HS-5 (cell line): Measurements from ENCODE around the gene FAM20C.
"Not testable (repeated sequence)": the region's sequence is repeated elsewhere in the genome, so short reads cannot be mapped to it uniquely, and the experiment has no call there.

Experiments
- DNase-seq: peaks from one replicate; pipeline ENCODE4 v3.0.0-alpha.2; 2012; ENCODE audit warnings: low read depth

FAM20C gene

GRCh38 chr7:259751-260405 is 67.5 kb downstream of the FAM20C start:
- no peak for DNase-seq

- DNase-seq = no peak
Observed at GRCh38 chr7:260441-261281, 68.3 kb downstream of the FAM20C start.

- no peak for DNase-seq
Observed at GRCh38 chr7:261341-262250, 69.2 kb downstream of the FAM20C start.

- DNase-seq = no peak
Observed at GRCh38 chr7:262251-262572, 69.8 kb downstream of the FAM20C start.

DNA sequence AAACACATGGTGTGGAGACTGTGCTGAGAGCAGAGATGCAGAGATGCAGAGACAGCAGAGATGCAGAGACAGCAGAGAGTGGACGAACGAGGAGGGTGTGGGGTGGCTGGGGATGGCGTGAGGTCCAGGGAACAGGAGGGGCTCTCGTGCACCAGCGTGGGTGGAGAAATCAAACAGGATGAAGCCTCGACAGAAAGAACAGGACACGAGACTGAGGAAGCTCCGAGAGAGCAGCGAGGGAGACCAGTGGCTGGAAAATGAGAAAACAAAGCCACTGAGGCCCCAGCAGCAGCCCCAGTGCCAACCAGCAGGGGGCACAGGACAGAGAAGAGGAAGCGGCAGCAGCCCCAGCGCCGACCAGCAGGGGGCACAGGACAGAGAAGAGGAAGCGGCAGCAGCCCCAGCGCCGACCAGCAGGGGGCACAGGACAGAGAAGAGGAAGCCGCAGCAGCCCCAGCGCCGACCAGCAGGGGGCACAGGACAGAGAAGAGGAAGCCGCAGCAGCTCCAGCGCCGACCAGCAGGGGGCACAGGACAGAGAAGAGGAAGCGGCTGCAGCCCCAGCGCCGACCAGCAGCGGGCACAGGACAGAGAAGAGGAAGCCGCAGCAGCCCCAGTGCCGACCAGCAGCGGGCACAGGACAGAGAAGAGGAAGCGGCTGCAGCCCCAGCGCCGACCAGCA is 70.4 kb downstream of the FAM20C start:
- DNase-seq = not testable (repeated sequence)

DNA sequence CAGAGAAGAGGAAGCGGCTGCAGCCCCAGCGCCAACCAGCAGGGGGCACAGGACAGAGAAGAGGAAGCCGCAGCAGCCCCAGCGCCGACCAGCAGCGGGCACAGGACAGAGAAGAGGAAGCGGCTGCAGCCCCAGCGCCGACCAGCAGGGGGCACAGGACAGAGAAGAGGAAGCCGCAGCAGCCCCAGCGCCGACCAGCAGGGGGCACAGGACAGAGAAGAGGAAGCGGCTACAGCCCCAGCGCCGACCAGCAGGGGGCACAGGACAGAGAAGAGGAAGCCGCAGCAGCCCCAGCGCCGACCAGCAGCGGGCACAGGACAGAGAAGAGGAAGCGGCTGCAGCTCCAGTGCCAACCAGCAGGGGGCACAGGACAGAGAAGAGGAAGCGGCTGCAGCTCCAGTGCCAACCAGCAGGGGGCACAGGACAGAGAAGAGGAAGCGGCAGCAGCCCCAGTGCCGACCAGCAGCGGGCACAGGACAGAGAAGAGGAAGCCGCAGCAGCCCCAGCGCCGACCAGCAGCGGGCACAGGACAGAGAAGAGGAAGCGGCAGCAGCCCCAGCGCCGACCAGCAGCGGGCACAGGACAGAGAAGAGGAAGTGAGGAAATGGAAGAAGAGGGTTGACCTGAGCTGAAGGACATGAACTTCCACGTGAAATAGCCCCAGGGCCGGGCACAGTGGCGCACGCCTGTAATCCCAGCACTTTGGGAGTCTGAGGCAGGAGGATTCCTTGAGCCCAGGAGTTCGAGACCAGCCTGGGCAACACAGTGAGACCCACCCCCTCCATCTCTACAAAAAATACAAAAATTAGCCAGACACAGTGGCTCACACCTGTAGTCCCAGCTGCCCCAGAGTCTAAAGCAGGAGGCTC is 71.3 kb downstream of the FAM20C start:
- DNase-seq = not testable (repeated sequence)

DNA sequence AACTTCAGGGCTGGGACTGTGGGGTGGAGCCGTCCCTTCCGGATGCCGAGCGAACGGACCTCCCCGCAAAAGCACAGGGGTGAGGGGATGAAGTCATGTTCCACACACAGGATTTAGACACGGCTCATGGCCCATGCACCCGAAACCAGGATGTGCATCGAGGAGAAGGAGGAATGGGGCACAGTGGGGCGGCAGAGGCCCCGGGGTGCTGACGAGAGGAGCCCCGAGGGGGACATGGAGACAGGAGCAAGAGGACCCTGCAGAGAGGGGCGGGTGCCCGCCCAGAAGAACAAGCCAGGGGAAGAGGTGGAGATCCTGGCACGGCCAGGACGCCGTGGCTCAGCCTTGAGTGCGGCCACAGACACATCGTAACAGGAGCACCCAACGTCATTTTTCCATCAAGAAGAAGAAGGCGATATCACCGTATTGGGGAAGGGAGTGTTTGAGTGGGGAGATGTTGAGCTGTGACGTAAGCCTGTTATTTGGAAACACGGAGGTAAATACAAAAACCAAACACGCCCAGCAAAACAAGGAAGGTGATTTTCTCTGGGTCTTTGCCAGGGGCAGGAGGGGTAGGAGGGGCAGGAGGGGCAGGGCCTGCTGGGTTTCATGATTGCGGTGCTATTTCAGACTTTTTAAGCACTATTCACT is 72.3 kb downstream of the FAM20C start:
- no peak for DNase-seq

DNA sequence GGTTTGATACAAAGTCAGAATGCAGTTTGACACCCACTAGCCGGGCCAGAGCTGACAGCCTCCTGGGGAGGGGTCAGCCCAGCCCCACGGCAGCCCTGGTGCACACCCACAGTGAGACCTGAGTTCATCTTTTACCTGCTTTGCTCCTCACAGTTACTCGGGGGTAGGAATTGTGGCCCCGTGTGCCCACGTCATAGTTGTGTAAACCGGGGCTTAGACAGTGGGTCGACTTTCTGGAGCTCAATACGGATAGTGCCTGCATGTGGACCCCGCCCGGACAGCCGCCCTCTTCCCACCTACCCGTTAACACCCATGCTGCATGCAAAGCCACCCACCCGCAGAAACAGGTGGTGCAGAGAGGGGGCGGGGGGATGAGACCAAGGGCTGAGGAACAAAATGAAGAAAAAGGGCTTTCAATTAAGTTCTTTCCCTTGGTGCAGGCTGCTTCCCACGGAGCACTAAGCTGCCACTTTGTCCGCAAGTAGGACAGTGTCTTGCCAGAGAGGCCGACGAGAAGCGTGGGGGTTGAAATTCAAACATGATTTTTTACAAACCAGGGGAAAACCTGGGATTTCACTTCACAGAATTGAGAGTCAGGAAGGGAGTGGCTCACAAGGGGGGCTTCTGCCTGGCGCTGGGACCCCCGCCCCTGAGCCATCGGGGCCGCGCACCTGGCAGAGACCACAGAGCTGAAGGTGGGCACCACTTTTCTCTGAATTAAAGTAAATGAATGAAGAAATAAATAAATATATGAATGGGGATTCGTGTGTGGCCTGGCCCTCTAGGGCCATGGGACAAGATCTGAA is 73.0 kb downstream of the FAM20C start:
- DNase-seq = no peak

DNA sequence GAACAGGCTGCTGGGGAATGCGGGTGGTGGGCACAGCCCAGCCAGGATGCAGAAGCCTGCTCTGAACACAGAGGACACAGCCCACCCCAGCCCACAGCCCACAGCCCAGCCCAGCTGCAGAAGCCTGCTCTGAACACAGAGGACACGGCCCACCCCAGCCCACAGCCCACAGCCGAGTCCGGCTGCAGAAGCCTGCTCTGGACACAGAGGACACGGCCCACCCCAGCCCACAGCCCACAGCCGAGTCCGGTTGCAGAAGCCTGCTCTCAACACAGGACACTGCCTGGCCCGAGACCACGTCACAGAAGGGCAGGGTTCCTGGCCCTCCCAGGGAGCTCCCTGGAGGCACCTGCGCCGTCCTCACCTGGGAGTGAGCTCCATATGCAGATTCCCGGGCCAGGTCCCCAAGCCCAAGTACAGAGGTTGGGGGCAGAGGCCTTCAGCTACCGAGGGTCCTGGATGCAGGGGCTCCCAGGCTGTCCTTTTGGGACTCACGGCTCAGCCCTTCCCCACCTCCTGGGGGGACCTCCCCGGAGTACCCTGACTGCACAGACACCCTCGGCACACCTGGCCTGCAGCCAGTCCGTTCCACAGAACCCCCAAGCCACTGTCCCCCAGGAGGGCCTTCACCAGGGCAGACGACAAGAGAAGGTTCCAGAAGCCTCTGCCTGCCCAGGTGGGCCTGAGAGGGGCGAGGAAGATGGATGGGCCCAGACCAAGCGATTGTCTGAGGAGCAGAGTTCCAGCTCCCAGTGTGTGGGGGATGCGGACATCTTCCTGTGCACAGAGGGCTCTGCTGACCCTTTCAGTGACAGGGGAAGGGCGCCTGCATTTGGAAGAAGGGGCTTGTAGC is 73.9 kb downstream of the FAM20C start:
- no peak for DNase-seq

DNA sequence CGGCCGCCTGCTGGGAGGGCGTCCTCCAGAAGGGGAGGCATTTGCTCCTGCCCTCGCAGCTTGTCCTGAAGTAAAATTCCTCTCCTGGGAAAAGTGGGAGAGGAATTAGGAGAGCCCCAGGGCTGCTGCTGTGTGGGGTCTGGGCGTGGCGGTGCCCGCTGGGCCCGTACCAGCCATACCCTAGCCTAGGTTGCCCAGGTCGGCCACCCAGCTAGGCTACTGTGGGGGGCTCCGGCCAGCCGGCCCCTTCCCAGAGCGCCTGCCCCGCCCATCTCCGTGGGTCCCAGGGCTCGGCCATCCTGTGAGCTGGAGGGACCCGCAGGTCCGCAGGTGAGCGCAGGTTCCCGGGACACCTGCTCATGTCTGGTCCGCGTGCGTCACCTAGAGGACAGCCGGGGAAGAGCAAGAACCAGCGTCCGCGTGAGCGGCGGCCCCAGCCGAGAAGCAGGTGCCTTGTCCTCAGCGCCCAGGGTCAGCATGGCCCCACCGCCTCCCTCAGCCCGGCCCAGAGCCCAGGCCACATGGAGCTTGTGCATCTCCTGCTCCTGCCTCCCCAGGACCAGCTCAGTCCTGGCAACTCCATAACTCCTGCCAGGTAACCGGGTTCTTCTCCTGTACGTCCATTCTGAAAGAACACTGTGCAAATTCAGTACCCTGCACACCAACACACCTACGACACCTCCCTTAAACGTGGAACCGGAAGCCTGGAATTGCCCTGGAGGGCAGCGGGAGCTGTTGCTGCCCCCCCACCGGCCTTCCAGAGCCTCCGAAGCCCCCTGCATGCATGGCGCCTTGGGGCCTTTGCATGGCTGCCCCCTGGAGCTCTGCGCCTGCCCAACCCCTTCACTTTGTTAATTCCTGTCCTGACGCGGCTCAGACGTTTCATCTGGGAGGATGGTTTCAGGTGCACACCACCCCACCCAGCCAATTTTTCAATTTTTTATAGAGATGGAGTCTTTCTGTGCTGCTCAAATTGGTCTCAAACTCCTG is 74.8 kb downstream of the FAM20C start:
- no peak for DNase-seq

GRCh38 chr7:268991-269390 is 76.6 kb downstream of the FAM20C start:
- no peak for DNase-seq

DNA sequence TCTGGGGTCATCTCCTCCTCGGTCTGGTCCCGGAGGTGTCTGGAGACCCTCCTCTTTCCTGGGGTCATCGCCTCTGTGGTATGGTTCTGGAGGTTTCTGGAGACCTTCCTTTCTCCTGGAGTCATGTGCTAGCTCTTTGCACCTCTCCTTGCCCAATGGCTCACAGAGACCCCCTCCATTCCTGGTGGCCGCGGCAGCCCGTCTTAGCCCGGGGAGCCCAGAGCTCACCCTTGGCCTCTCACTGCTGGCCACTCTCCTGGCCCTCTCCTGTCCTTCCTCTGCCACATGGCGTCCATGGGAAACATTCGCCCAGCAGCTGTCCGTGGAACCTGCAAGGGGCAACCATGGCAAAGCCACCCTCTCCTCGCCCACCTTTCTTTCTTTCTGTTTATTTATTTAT is 77.3 kb downstream of the FAM20C start:
- DNase-seq = no peak

DNA sequence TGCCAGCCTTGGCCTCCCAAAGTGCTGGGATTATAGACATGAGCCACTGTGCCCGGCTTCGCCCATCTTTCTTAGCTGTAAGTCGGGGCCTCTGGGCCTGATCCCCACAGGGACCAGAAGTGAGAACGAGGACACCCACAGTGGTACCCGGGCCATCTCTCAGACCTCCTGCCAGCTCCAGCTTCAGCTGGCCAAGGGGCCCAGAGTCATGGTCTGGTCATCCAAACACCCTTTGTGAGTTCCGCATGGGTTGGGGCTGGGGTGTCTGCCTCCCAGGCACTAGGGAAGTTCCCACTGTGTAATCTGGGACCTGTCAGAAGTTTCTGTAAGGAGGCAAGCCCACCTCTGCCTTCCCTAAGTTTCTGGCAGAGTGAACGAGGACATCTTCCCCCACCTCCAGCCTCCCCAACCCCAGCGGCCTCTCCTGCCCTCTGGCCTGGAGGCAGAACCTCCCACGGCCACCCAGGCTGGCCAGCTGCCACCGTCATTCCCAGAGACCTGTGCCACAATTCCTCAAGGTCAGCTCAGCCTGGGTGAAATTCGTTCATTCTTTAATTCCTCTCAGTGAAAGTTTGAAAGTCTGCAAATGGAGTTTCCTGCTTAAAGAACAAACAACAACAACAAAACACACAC is 78.1 kb downstream of the FAM20C start:
- DNase-seq = no peak

GRCh38 chr7:271266-272107 is 79.1 kb downstream of the FAM20C start:
- DNase-seq = no peak

- DNase-seq = no peak
Observed at GRCh38 chr7:272108-272615, 79.8 kb downstream of the FAM20C start.

GRCh38 chr7:272631-273030 is 80.3 kb downstream of the FAM20C start:
- DNase-seq = no peak
